Measurements from ENCODE around the gene ALX4. TPM values are rescaled to one million over a fixed set of nuclear protein-coding genes. Genes with fewer than 3 reads are reported as not detected.

ALX4 gene
- total RNA-seq, 2 donors from 2014 or later = not detected

DNA sequence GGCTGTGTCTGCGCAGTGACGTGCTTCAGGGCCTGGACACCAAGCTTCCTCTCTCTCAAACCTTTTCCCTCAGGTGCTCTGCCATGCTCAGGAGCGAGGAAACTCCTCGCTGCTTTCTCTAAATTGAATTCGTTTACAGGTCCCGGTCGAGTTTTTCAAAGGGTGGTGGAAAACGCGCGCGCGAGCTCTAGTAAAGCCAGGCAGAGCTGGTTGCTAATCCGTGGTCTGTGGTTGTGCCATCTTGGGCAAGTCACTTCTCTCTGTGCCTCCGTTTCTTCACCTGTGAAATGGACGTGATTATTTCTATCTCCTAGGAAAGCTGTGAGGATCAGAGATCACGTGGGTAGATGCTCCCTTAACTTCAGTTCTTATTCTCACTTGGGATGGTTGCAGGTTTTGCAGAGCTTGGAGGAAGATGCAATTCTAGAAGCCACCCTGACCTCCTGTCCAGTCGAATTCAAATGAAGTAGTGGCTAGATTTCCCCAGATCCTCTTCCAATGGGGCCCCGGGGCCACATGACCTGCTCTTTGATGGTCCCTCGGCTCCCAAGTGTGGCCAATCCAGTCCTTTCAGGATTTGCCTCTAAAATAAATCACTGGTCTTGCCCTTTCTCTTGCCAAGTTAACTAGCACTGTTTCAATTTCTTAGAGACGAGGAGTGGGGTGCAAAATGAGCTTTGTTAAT is 10.5 kb upstream of the ALX4 start:
- DNase-seq (ENCODE audit: low spot score) = no peak
- Histone ChIP-seq H3K27me3 (replicated peaks; ENCODE audit: insufficient read depth) (peaks cover 24% of the 10 kb centered on the region), H3K4me3 (no peak overlapping the region), H3K27ac (no peak overlapping the region), H3K4me1 (ENCODE audit: control insufficient read depth in 1 of 2, low read depth in 2 of 2) (peaks cover 14 to 15% of the 10 kb centered on the region in 2 donors), H3K36me3 (no peaks in the 10 kb centered on the region), H3K9me3 (no peaks in the 10 kb centered on the region)
- no peak for ATAC-seq (ENCODE audit: insufficient number of reproducible peaks, low FRiP score, low read depth)
- TF ChIP-seq, protein P1, sequence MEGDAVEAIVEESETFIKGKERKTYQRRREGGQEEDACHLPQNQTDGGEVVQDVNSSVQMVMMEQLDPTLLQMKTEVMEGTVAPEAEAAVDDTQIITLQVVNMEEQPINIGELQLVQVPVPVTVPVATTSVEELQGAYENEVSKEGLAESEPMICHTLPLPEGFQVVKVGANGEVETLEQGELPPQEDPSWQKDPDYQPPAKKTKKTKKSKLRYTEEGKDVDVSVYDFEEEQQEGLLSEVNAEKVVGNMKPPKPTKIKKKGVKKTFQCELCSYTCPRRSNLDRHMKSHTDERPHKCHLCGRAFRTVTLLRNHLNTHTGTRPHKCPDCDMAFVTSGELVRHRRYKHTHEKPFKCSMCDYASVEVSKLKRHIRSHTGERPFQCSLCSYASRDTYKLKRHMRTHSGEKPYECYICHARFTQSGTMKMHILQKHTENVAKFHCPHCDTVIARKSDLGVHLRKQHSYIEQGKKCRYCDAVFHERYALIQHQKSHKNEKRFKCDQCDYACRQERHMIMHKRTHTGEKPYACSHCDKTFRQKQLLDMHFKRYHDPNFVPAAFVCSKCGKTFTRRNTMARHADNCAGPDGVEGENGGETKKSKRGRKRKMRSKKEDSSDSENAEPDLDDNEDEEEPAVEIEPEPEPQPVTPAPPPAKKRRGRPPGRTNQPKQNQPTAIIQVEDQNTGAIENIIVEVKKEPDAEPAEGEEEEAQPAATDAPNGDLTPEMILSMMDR (IDR thresholded peaks at IDR 0.05) = no peak

DNA sequence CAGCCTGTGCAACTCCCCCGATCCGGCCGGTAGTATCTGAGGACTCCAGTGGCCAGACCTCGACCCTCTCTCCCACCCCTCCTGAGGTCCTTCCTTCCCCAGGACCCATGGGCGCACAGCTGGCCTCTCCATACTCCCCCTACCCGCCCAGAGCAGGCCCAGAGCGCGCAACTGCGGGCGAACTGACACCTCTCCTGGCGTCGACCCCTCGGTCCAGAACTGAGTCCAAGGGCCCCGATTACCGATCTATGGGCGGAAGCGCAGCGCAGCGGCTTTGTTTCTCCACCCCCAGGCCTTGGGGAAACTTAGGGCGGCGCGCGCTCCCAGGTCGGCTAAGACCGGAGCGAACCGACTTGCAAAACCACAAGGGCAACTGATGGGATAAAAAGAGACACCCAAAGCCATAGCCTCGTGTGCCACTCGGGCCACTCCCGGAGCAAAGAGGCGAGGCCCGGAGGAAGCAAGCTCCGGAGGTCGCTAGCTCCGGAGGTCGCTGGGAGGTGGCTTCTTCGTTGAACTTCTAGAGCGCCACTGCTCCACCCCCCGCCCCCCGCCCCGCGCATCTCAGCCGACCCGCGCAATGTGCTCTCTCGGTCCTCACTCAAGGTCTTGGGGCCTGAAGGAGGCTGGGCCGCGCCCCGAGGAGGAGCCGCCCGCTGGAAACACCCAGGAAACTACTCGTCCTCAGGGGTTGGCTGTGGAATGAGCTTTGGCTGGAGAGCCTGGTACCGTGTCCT is 9.8 kb upstream of the ALX4 start:
- H3K4me3 ChIP-seq = no peak overlapping the region
- peaks cover 19% of the 10 kb centered on the region for H3K27me3 ChIP-seq (replicated peaks; ENCODE audit: insufficient read depth)
- TF ChIP-seq, protein P1 (IDR thresholded peaks at IDR 0.05) = no peak
- no peaks in the 10 kb centered on the region for H3K9me3 ChIP-seq
- H3K4me1 ChIP-seq (ENCODE audit: control insufficient read depth in 1 of 2, low read depth in 2 of 2) = peaks cover 14 to 16% of the 10 kb centered on the region in 2 donors
- ATAC-seq (ENCODE audit: insufficient number of reproducible peaks, low FRiP score, low read depth) (no peak), DNase-seq (ENCODE audit: low spot score) (no peak)
- no peak overlapping the region for H3K27ac ChIP-seq
- H3K36me3 ChIP-seq = no peaks in the 10 kb centered on the region

DNA sequence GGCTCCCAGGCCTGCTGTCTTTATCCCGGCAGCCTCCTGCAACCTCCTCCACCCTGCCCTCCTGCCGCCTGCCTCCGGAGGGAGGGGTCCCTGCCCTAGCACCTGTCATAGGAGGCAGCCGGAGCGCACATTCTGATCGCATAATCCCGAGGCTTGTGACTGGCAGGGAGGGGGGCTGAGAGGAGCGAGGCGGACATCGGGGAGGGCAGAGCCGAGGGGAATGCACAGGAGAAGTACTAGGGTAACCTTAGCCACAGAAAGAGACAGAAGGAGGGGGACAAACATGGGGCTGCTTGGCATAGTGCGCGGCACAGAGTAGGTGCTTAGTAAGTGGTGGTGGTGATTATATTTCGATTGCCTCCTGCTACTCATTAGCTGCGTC is 9.2 kb upstream of the ALX4 start:
- DNase-seq (ENCODE audit: low spot score) = no peak
- TF ChIP-seq, protein P1 (IDR thresholded peaks at IDR 0.05) = no peak
- Histone ChIP-seq H3K36me3 (no peaks in the 10 kb centered on the region), H3K27ac (no peak overlapping the region), H3K27me3 (replicated peaks; ENCODE audit: insufficient read depth) (peaks cover 19% of the 10 kb centered on the region), H3K4me3 (no peak overlapping the region), H3K4me1 (ENCODE audit: control insufficient read depth in 1 of 2, low read depth in 2 of 2) (peaks cover 14 to 16% of the 10 kb centered on the region in 2 donors), H3K9me3 (no peaks in the 10 kb centered on the region)
- ATAC-seq (ENCODE audit: insufficient number of reproducible peaks, low FRiP score, low read depth) = no peak

DNA sequence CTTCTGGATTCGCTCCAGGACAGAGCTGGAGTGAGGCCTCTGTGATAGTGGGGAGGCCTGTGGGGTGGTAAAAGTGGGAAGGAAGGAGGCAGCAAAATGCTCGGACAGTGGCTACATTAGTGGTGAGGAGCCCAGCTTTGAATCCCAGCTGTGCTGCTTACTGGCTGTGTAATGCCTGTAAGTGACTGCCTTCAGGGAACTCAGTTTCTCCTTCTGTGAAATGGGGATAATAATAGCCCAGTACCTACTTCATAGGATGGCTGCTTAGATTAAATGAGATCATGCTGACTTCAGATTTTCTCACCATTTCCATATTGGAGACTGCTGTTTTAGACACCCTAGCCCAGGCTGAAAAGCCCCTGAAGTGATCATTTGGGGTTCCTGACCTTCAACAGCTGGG is 8.4 kb upstream of the ALX4 start:
- TF ChIP-seq, protein P1 (IDR thresholded peaks at IDR 0.05) = no peak
- peaks cover 14 to 16% of the 10 kb centered on the region in 2 donors for H3K4me1 ChIP-seq (ENCODE audit: control insufficient read depth in 1 of 2, low read depth in 2 of 2)
- ATAC-seq (ENCODE audit: insufficient number of reproducible peaks, low FRiP score, low read depth) (no peak), DNase-seq (ENCODE audit: low spot score) (no peak)
- H3K36me3 ChIP-seq = no peaks in the 10 kb centered on the region
- no peaks in the 10 kb centered on the region for H3K9me3 ChIP-seq
- peaks cover 19% of the 10 kb centered on the region for H3K27me3 ChIP-seq (replicated peaks; ENCODE audit: insufficient read depth)
- no peak overlapping the region for H3K4me3 ChIP-seq
- no peak overlapping the region for H3K27ac ChIP-seq

DNA sequence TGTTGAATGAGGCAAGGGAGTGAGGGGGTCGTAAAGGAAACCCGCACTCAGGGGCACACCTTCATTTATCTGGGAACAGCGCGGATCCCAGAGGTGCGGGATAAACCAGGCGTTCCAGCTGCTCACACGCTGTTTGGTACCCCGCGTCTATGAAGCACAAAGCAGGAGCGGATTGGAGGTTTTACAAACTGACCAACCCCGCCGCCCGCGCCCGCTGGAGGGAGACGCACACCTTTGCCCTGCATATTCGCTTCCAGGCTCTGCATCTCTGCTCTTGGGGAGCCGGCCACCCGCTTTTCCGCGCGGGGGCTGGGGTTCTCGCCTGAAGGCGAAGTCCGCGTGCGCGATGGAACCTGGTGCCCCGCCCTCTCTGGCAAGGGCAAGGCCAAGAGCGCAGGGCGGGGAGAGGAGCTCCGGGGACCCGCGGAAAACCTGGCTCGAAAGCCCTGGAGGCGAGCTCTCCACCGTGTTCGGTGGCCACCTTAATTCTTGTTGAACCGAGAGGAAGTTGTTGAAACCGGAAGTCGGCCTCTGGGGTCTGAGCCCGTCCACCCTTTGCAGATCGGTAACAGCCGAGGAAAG is 6.8 kb upstream of the ALX4 start:
- no peaks in the 10 kb centered on the region for H3K36me3 ChIP-seq
- ATAC-seq (ENCODE audit: insufficient number of reproducible peaks, low FRiP score, low read depth) (no peak), DNase-seq (ENCODE audit: low spot score) (no peak)
- no peaks in the 10 kb centered on the region for H3K9me3 ChIP-seq
- peaks cover 19% of the 10 kb centered on the region for H3K27me3 ChIP-seq (replicated peaks; ENCODE audit: insufficient read depth)
- TF ChIP-seq, protein P1 (IDR thresholded peaks at IDR 0.05) = no peak
- H3K27ac ChIP-seq = no peak overlapping the region
- H3K4me1 ChIP-seq (ENCODE audit: control insufficient read depth in 1 of 2, low read depth in 2 of 2) = peaks cover 14 to 16% of the 10 kb centered on the region in 2 donors
- peak overlapping the region; percentile 50 for H3K4me3 ChIP-seq

Data from thoracic aorta (tissue), 2 donors.